GM18951 (cell line): ENCODE measurements around the gene MBOAT2.

Experiments used
- POLR2A ChIP-seq: IDR thresholded peaks from 4 replicates; pipeline ENCODE4 v1.6.1; 2011; ENCODE audit warnings: mild to moderate bottlenecking; ENCODE audit not compliant: insufficient read length, insufficient read depth; ENCODE audit errors: extremely low read depth
- in situ Hi-C: fragments of 300-500 bp; cut with MboI; formaldehyde crosslinking; loops from one replicate; pipeline ENCODE4 v1.12.0; 2022; ENCODE audit warnings: low sequenced_read_pairs, mixed read lengths, inconsistent platforms; ENCODE audit not compliant: unreplicated experiment

Gene MBOAT2

GRCh38 chr2:8870441-8870840, 133.0 kb downstream of the MBOAT2 start:
- TF ChIP-seq POLR2A = no peak
- in situ Hi-C loops = no loop called here

GRCh38 chr2:8867363-8867762, 136.1 kb downstream of the MBOAT2 start:
- in situ Hi-C loops = no loop called here
- no peak for TF ChIP-seq POLR2A

GRCh38 chr2:8863331-8863953, 140.0 kb downstream of the MBOAT2 start:
- no peak for TF ChIP-seq POLR2A
- in situ Hi-C loops = no loop called here

- no peak for TF ChIP-seq POLR2A
- in situ Hi-C loops = no loop called here
Observed at GRCh38 chr2:8862230-8862629, 141.3 kb downstream of the MBOAT2 start.

- in situ Hi-C loops = no loop called here
Observed at GRCh38 chr2:8861797-8862196, 141.7 kb downstream of the MBOAT2 start.

GRCh38 chr2:8860239-8860638, 143.2 kb downstream of the MBOAT2 start:
- in situ Hi-C loops = no loop called here
- no peak for TF ChIP-seq POLR2A

More at GRCh38 chr2:8861797-8862196, 141.7 kb downstream of the MBOAT2 start:
- TF ChIP-seq POLR2A = no peak

- TF ChIP-seq POLR2A = no peak
- in situ Hi-C loops = no loop called here
Observed at GRCh38 chr2:8858910-8859309, 144.6 kb downstream of the MBOAT2 start.

- in situ Hi-C loops = no loop called here
Observed at GRCh38 chr2:8858264-8858663, 145.2 kb downstream of the MBOAT2 start.

GRCh38 chr2:8857709-8858108, 145.8 kb downstream of the MBOAT2 start:
- in situ Hi-C loops = no loop called here
- TF ChIP-seq POLR2A = no peak

More at GRCh38 chr2:8858264-8858663, 145.2 kb downstream of the MBOAT2 start:
- no peak for TF ChIP-seq POLR2A

- in situ Hi-C loops = no loop called here
- no peak for TF ChIP-seq POLR2A
Observed at GRCh38 chr2:8856176-8856575, 147.3 kb downstream of the MBOAT2 start.

GRCh38 chr2:8855010-8855409, 148.5 kb downstream of the MBOAT2 start:
- in situ Hi-C loops = no loop called here

GRCh38 chr2:8853426-8853825, 150.1 kb downstream of the MBOAT2 start:
- no peak for TF ChIP-seq POLR2A
- in situ Hi-C loops = no loop called here

More at GRCh38 chr2:8855010-8855409, 148.5 kb downstream of the MBOAT2 start:
- TF ChIP-seq POLR2A = no peak

- in situ Hi-C loops = no loop called here
- TF ChIP-seq POLR2A = no peak
Observed at GRCh38 chr2:8851811-8852560, 151.5 kb downstream of the MBOAT2 start.
